HG03457 (cell line): ENCODE results near the gene GRM3.

ENCODE experiments used
- ATAC-seq: cut with Tn5 transposase; IDR thresholded peaks from one replicate; pipeline ENCODE4 v1.9.1; 2021; ENCODE audit warnings: moderate number of reproducible peaks; ENCODE audit not compliant: unreplicated experiment

Gene GRM3

GRCh38 chr7:86689363-86689762 is 45.7 kb downstream of the GRM3 start:
- no peak for ATAC-seq

- no peak for ATAC-seq
These were observed 49.0 kb downstream of the GRM3 start for GRCh38 chr7:86692755-86693154.

GRCh38 chr7:86706406-86706805 is 62.7 kb downstream of the GRM3 start:
- ATAC-seq, result no peak

GRCh38 chr7:86708031-86708680 is 64.4 kb downstream of the GRM3 start:
- ATAC-seq, result no peak

- ATAC-seq, result no peak
These were observed 76.6 kb downstream of the GRM3 start for GRCh38 chr7:86720306-86720705.

GRCh38 chr7:86733783-86734182 is 90.1 kb downstream of the GRM3 start:
- ATAC-seq, result no peak

- no peak for ATAC-seq
These were observed 101.5 kb downstream of the GRM3 start for GRCh38 chr7:86745013-86745745.

- no peak for ATAC-seq
These were observed 104.0 kb downstream of the GRM3 start for GRCh38 chr7:86747698-86748097.

GRCh38 chr7:86748201-86748600 is 104.5 kb downstream of the GRM3 start:
- ATAC-seq, result no peak

- no peak for ATAC-seq
These were observed 105.4 kb downstream of the GRM3 start for GRCh38 chr7:86748843-86749719.

- ATAC-seq, result no peak
These were observed 106.3 kb downstream of the GRM3 start for GRCh38 chr7:86749741-86750665.

- ATAC-seq, result no peak
These were observed 116.5 kb downstream of the GRM3 start for GRCh38 chr7:86760236-86760635.

- ATAC-seq, result no peak
These were observed 118.4 kb downstream of the GRM3 start for GRCh38 chr7:86762129-86762528.

- no peak for ATAC-seq
These were observed 122.2 kb downstream of the GRM3 start for GRCh38 chr7:86765931-86766330.

GRCh38 chr7:86768394-86768793 is 124.7 kb downstream of the GRM3 start:
- ATAC-seq, result no peak

- ATAC-seq, result no peak
These were observed 125.5 kb downstream of the GRM3 start for GRCh38 chr7:86768967-86769760.

GRCh38 chr7:86773309-86773708 is 129.6 kb downstream of the GRM3 start:
- no peak for ATAC-seq

GRCh38 chr7:86775203-86775602 is 131.5 kb downstream of the GRM3 start:
- no peak for ATAC-seq

GRCh38 chr7:86776136-86776535 is 132.4 kb downstream of the GRM3 start:
- ATAC-seq, result no peak

- ATAC-seq, result no peak
These were observed 134.6 kb downstream of the GRM3 start for GRCh38 chr7:86778271-86778670.
